Dermis blood vessel endothelial cell (primary cell): ENCODE results near the gene SAC3D1. TPM values are rescaled to one million over a fixed set of nuclear protein-coding genes. Genes with fewer than 3 reads are reported as not detected.

Experiments used
- DNase-seq: peaks from one replicate; pipeline ENCODE4 v3.0.0; 2010
- total RNA-seq: library from RNA; depleted of rRNA; stranded (reverse); fragments of >200 nt; gene quantifications from 2 replicates; pipeline ENCODE4 v1.2.3, GENCODE V29; 2014

Gene SAC3D1
- total RNA-seq, 1 donor from 2014 or later = 12.4 TPM

DNA sequence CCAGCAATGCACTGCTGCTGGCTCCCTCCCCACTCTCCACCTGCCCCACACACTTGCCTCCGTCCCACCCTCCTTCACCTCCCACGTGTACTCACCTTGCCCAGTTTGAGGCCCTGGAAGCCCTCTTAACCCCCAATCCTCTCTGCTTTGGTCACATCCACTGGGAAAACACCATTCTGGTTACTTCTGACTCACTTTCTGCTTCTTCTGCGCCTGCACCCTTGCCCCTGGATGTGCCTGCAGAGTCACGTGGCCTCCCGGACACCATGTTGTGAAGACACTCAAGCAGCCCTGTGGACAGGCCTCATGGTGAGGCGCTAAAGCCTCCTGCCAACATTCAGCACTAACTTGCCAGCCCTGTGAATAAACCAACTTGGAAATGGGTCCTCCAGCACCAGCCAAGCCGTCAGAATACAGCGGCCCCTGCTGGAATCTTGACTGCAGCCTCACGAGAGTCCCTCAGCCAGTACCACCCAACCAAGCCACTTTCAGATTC, 20.0 kb downstream of the SAC3D1 start:
- peak; percentile 50 for DNase-seq

GRCh38 chr11:65063532-65063931, 22.5 kb downstream of the SAC3D1 start:
- DNase-seq = no peak

GRCh38 chr11:65064847-65065240, 23.8 kb downstream of the SAC3D1 start:
- DNase-seq = no peak

GRCh38 chr11:65065851-65066250, 24.8 kb downstream of the SAC3D1 start:
- DNase-seq = no peak

DNA sequence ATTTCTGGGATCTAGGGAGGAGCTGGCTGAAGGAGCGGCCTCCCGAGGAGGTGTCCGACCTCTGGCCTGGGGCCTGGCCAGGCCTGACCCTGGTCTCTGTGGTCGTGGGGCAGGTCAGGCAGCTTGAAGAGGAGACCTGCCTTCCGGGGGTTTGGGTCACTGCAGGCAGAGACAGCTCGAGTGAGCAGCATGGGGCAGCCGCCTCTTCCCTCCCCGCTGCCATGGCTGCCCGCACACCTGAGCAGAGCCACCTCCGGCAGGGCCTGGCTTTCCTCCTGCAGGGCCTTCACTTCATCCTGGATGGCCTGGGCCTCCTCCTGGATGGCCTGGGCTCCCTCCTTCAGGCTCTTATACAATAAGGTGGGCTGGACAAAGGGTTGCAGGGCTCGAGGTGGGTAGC, 25.3 kb downstream of the SAC3D1 start:
- DNase-seq = no peak

GRCh38 chr11:65066805-65067291, 25.8 kb downstream of the SAC3D1 start:
- no peak for DNase-seq

DNA sequence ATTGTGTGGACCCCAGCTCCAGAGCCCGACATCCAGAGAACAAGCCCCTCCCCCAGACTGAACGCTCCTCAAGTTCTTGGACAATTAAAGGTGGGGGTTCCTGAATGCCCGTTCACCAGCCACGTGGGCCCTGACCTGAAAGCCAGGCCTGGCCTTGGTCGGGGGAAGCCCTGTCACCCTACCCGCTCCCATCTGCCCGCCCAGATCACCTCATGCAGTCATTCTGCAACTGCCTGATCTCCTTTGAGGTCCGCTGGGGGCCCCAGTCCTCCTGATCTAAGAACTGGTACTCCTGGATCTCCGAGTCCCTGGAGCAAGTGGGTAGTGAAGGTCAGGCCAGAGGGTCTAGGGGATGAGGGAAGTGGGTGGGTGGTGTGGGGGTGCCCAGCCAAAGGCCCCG, 26.4 kb downstream of the SAC3D1 start:
- no peak for DNase-seq

DNA sequence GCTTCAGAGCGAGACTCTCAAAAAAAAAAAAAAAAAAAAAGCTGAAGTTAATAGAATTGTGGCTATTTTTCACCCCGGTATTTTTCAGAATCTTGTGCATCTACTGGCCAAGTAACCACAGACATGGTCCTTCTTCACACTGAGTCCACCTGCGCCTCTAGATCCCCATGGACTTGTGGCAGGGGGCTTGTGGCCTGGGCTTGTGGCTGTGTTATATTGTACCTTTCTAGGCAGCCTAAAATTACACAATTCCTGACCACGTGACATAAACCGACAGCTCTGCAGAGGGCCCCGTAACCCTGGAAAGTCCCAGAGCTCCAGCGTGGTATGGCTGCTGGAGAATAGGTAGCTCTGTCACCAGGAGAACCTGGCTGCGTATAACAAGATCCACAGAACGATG, 28.2 kb downstream of the SAC3D1 start:
- DNase-seq = no peak

GRCh38 chr11:65071907-65072630, 31.1 kb downstream of the SAC3D1 start:
- DNase-seq = no peak

DNA sequence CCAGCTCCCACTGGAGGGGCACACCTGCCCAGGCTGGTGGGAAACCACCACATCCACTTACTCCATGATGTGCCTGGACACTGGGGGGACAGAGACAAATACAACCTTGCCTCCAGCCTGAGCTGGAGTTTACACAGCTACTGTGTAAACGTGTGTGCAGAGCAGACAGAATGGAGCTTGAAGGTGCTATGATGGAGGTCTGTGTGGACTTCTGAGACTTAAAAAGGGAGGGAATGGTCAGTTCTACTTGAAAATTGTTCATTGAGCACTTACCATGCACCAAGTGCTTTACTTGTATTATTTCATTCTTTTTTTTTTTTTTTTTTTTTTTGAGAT, 31.6 kb downstream of the SAC3D1 start:
- DNase-seq = no peak

- DNase-seq = no peak
Observed at GRCh38 chr11:65077451-65077850, 36.4 kb downstream of the SAC3D1 start.

DNA sequence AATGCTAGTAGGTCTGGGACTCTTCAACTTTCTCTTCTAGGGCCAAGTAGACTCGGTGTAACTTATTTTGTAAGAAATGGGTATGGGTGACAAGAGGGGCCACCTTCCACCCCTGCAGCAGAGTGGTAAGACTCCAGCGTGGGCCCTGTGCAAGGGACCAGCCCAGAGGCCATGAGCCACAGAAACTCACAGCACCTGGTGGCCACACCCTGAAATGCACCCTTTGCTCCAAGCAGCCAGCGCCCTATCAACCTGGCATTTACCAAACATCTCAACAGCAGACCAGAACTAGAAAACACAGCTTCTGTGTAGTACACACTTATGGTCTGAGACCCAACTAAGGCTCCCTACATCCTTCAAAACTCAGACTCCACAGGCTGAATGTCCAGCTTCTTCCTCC, 37.1 kb downstream of the SAC3D1 start:
- DNase-seq = peak; percentile 67

DNA sequence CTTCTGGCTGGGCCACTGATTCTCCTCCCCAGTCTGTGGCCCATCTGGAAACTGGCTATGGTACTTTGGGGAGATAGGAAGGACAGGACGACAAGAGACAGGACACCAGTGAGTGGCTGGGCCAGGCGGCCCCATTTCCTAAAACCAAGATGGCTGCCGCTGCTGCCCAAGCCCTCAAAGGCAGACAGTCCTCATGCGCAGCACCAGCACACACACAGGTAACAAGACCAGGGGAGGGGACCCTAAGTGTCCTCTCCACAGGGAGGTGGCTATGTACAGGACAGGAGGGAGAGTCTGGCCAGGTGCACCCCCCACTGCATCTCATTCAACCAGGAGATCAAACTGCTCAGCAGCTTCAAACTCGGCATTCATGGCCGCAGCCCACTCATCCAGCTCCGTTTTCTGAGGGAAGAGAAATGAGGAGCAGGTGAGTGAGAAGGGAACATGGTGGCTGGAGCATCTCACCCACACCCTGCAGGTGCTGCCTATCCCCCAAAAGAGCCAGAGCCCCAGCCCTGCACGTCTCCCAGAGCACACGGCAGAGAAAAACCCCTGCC, 37.9 kb downstream of the SAC3D1 start:
- no peak for DNase-seq

- DNase-seq = no peak
Observed at GRCh38 chr11:65083134-65083833, 42.3 kb downstream of the SAC3D1 start.

DNA sequence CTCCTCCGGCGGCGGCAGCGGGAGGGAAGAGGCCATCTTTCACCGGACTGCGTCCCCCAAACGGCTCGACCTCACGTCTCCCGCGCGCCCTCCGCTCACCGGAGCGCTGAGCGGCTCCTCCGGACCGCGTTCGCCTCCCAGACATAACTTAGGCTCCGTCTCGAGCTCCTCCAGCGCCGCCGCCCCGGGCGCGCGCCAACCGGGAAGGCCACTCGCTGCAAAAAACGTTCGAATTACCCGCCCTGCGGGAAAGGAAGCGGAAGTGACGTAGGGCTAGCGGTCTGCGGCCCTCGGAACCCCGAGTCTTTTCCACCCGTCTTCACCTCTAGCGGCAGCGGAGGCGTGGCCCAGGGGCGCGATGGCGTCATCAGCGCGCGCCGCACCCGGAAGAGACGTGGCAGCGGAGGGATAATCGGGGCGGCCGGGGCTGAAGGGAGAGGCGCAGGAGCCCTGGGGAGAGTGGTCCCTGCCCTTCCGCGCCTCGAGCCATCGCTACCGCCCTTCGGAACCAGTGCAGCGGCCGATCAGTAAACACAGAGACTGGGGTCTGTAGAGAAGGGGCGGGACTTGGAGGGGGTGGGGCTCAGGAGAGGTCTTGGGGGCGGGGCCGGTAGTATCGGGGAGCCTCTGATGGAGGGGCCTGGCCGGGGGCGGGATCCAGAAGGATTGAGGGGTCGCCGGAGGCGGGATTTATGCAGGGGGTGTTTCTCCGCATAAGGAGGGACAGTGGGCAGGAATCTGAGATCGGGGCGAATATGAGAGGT, 43.0 kb downstream of the SAC3D1 start, which contains the start of the genes CDCA5 and ZFPL1:
Gene CDCA5, minus strand, starts transcription at position 207 of the 764 bp plus-strand sequence. Its CDS starts 62 bp downstream, at position 145.
Gene ZFPL1, plus strand, starts transcription at position 389 of the 764 bp plus-strand sequence. CDS start 477 bp downstream, outside the sequence.
- peak; percentile 98 for DNase-seq

DNA sequence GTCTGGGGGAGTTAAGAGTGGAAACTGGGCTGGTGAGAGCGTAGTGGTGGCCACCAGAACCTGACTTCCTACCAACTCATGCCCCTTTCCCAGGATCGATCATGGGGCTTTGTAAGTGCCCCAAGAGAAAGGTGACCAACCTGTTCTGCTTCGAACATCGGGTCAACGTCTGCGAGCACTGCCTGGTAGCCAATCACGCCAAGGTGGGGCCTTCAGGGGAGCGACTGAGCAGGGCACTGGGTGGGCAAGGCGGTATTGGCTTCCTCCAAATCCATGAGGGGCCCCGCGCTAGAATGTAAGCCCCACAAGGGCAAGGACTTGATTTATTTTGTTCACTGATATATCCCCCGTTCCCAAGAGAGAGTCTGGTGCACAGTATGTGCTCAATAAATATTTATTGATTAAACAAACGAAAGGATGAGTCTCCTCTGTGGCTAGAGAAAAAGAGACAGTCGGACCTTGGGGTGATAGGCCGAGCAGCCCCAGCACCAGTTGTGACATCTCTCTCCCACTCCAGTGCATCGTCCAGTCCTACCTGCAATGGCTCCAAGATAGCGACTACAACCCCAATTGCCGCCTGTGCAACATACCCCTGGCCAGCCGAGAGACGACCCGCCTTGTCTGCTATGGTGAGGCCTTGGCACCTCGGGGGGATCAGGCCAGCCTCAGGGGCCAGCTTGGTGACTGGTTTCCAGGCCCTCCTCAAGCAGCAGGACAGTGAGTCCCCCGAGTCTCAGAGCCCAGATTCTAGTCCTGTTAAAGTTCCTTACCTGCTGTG, 43.8 kb downstream of the SAC3D1 start:
- no peak for DNase-seq

DNA sequence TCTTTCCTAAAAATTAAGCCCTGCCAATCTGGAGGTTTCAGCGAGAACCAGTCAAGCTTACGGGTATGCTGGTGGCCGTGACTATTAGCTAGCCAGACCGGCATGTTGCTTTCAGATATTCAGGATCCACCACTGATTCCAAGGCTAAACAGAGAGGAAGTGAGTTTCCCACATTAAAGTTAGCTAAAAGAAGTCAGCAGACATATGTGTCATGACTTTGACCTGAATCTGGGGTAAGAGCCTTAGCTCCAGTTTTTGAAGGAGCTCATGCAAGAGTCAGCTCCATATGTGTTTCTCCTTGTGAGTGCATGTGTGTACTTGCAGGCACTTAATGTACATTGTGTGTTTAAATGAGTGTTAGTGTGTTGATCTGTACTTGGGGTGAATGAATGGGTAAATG, 44.4 kb downstream of the SAC3D1 start:
- no peak for DNase-seq

GRCh38 chr11:65086809-65087208, 45.8 kb downstream of the SAC3D1 start:
- no peak for DNase-seq

GRCh38 chr11:65087216-65087615, 46.2 kb downstream of the SAC3D1 start:
- DNase-seq = no peak

DNA sequence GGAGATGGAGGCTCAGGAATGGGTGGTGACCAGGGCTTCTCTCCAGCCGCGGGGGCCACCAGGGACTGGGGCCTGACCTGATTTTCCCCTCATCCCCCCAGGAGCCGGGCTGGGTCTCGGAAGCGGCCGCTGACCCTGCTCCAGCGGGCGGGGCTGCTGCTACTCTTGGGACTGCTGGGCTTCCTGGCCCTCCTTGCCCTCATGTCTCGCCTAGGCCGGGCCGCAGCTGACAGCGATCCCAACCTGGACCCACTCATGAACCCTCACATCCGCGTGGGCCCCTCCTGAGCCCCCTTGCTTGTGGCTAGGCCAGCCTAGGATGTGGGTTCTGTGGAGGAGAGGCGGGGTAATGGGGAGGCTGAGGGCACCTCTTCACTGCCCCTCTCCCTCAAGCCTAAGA, 46.8 kb downstream of the SAC3D1 start:
- DNase-seq = no peak

GRCh38 chr11:65089621-65090020, 48.6 kb downstream of the SAC3D1 start:
- DNase-seq = no peak

DNA sequence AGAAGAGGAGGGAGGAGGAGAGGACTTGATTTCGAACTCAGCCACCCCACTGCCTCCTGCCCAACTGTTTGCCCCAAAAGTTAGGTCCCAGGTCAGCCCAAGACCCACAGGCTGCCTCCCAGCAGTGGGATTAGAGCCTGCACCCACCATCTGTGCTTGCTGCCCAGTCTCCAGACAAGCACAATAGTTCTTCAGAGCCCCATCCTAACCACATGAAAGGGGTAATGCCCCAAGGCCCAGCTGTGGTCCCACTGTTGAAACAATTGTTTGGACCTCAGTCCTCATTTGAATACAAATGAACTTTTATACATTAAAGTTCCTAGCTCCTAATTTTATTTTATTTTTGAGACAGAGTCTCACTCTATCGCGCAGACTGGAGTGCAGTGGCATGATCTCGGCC, 49.6 kb downstream of the SAC3D1 start:
- no peak for DNase-seq
